GM19240 (cell line): Measurements from ENCODE around the gene C7orf33.
"Not testable (repeated sequence)": the region's sequence is repeated elsewhere in the genome, so short reads cannot be mapped to it uniquely, and the experiment has no call there.

Experiments
- DNase-seq: peaks from one replicate; pipeline ENCODE4 v3.0.0; 2011; ENCODE audit warnings: low spot score; ENCODE audit not compliant: insufficient read length

C7orf33 gene

GRCh38 chr7:148580446-148580845 is 10.1 kb upstream of the C7orf33 start:
- DNase-seq, result no peak

- DNase-seq, result no peak
These were observed 8.9 kb upstream of the C7orf33 start for GRCh38 chr7:148581624-148582023.

DNA sequence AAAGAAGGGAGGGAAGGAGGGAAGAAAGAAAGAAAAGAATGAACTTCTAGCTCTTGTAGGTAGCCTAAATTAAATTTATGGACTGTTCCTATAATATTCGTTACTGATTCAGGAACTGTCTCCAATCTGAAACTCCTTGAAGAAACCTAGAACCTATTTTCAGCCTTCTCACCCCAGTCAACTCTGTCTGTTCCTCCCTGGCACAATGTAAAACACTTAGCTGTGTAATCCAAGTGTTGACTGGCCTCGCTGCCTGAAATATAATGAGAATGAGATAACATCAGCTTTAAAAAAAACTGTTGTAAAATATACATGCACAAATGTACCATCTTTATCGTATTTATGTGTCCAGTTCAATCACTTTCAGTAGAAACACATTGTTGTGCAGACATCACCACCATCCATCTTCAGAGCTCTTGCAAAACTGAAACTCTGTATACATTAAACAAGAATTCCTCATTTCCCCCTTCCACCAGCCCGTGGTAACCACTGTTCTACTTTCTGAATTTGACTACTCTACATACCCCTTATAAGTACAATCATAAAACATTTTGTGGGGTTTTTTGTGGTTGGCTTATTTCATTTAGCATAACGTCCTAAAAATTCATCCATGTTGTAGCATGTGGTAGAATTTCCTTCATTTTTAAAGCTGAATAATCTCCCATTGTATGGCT is 6.3 kb upstream of the C7orf33 start:
- no peak for DNase-seq

DNA sequence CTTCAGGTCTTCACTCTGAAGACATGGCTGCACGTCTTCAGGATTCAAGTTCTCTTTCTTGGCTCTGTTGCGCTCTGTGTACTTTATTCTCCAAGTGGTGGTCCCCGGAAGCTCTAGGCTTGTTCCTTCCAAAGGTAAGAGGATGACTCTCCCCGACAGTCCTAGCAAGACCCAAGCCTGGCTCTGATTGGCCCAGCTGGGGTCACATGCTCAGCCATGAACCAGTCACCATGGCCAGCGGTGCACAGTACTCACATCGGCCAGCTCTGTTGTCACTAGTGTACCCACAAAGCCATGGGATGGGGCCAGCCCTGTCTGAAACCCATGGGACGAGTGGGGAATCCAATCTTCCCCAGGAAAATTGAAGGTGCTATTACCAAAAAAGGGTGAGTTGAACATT is 5.2 kb upstream of the C7orf33 start:
- no peak for DNase-seq

GRCh38 chr7:148587076-148587475 is 3.5 kb upstream of the C7orf33 start:
- DNase-seq, result no peak

DNA sequence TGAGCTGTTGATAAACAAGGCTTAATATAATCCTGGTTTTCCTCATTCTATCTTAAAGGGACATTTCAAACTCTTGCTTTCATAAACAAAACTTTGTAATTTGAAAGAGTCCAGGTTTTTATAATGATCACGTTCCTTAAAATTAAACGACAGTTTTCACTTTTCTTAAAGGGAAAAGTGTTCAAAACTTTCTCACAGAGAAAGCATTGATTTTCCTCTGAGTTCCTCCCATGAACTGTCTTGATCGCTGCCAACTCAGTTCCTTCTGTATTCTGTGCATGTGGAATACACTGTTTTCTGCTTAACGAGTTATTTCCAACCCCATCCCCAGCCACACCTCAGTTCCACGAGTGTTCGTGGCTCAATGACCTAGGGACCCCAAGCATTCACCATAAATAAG is 2.4 kb upstream of the C7orf33 start:
- DNase-seq, result no peak

DNA sequence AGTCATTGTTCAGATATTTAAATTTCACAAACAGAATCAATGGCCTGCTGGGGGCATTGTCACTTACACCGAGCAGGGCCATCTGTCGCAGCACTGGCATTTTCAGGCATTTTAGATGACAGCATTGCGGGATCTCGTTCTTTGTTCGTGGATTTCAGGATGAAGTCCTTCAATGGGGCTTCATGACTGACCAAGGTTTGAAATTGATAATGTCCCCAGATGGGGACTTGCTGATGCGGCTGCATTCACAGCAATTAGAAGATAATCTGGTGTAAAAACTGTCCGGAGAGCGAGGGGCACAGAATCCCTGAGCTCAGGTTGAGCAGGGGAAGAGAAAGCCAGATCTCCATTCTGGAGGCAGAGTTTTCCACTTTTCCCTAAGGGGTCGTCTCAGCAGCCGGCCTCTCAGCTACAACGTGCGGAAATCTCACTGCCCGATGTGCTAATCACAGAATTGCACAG is 1.9 kb upstream of the C7orf33 start:
- no peak for DNase-seq

DNA sequence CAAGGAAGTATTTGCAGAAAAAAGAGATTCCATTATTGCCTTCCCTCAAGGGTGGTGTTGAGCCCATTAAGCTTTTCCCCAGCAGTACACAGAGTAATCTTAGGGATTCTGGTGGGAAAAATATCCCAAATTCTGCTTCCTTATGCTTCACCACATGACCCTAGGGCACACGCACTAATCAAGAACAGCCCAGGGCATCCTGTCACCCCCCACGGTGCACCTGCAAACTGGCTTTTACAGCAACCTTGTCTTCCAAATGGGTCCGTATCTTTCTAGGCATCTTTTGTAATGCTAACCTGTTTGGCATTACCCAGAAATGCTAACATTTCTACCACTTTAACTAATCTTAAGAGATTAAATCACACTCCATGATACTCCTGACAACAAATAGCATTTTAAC is 926 bp upstream of the C7orf33 start:
- DNase-seq, result no peak

DNA sequence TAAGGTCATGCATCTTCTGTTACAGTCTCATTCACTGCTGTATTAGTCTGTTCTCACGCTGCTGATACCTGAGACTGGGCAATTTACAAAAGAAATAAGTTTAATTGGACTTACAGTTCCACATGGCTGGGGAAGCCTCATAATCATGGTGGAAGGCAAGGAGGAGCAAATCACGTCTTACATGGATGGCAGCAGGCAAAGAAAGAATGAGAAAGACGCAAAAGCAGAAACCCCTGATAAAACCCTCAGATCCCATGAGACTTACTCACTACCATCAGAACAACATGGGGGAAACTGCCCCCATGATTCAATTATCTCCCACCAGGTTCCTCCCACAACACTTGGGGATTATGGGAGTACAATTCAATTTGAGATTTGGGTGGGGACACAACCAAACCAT is 5.8 kb downstream of the C7orf33 start:
- DNase-seq, result not testable (repeated sequence)

GRCh38 chr7:148598351-148598750 is 7.8 kb downstream of the C7orf33 start:
- no peak for DNase-seq

DNA sequence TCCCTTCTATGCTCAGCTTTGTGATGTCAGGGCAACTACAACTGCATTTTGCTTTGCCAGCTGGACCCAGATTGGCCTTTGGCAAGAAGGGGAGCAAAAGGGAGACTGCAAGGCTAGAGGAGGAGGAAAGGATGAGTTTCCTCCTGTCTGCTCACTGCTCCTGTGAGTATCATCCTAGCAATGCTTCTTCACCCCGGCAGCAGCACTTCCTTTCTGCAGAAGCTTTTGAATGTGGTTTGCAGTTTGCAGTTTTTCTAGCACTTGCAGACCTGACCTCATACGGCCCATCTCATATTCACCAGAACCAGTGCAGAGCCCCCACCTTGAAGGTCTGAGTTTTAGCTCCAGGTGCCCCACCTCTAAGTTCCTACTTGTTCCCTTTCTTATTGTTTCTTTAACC is 14.8 kb downstream of the C7orf33 start:
- DNase-seq, result no peak

DNA sequence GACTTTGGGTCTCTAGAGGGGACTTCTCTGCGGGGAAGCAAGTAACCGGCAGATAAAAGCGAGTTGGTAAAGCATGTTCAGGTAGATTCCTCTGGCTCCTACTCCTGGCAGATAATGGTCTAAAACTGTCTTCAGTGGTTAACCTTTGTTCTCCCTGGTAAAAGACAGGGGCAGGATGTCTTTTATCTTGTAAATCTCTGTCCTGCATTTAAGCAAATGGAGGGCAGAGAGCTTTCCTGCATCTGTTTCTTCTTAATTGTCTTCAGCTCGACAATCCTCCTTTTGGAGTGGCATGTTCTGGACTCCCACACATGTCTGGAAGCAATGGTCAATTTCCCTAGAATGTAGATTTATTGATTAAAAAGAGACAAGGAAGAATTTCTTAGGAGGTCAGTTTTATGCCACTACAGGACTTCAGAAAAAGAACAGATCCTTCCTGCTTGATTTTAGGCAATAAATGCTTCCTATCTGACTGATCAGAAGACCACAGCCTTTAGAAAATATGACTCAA is 16.6 kb downstream of the C7orf33 start:
- no peak for DNase-seq

GRCh38 chr7:148609045-148609725 is 18.6 kb downstream of the C7orf33 start:
- no peak for DNase-seq

DNA sequence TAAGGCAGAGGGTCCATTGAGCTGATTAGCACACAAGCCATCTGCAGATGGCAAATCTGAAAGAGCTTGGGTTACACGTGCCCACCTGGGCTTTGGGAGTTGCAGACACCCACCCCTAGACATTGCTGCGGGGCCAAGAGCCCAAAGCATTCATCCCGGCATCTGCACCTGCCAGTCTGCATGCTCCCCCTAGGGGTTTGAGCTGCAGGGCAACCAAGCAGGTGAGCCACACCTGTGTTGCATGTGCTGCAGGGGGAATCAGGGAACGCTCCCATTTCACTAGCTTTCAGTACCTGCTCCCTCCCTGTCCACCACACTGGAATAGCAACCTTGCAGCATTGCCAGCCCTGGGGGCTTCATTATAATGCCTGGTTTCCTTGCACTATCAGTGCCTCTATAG is 21.1 kb downstream of the C7orf33 start:
- DNase-seq, result no peak

DNA sequence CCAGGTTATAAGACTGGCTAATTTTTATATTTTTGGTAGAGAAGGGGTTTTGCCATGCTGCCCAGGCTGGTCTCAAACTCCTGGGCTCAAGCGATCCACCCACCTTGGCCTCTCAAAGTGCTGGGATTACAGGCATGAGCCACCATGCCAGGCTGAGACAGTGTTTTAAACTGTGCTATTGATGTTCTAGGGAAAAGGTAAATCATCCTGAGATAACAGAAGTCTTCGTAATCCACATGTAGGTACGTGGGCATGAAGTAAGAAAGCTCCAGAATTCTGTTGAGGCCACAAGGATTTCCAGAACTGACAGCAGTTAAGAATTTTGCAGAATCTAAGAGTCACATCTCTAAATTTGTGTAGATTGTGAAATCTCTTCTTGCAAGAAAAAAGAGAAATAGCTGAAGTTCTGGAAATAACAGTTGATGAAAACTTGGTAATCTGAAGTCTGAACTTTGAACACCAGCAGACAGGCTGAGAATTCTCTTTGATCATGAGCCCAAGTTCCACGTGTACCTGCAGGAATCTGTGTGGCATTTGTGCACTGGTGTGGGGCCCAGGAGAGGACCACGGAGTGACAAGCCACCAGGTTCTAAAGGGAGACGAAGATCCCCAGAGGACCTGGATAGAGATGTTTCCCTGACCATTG is 24.6 kb downstream of the C7orf33 start:
- no peak for DNase-seq

GRCh38 chr7:148620749-148621359 is 30.3 kb downstream of the C7orf33 start:
- DNase-seq, result no peak

DNA sequence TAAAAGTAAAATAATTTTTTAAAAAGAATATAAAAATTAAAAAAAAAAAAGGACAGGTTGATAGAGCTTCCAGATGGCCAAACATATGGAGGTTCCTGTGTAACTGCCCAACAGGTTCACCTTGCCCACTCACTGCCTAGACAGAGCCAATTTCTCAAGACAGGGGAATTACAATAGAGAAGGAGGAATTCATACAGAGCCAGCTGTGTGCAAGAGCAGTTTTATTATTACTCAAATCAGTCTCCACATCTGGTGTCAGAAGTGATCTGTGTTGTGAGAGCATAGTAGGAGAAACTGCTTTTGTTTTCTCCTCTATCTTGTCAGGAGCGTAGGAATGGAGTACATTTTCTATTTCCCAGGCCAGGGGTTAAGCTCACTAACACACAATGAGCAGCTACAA is 31.0 kb downstream of the C7orf33 start:
- DNase-seq, result no peak

DNA sequence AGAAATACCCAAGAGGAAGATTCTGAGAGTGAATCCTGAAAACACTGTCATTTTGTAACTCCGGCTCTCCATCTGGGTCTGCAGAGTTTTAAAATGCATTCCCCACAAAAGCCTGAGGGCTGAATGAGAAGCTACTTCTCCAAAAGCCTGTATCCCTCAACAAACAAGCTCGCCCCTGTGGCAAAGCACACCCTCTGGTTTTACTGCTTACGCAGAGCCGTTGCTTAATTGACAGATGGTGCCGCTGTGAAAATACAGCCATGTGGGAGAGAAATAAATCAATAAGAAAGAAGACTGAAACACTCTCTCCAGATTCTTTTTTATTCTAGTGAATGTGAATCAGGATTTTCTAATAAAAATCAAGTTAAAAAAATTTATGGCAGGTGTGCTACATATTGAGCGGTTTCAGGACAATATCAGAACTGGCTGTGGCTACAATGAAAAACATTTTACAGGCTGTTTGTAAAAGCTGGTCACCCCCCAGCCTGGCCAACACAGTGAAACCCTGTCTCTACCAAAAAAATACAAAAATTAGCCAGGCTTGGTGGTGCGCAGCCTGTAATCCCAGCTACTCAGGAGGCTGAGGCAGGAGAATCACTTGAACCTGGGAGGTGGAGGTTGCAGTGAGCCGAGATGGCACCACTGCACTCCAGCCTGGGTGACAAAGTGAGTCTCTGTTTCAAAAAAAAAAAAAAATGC is 32.5 kb downstream of the C7orf33 start:
- no peak for DNase-seq

DNA sequence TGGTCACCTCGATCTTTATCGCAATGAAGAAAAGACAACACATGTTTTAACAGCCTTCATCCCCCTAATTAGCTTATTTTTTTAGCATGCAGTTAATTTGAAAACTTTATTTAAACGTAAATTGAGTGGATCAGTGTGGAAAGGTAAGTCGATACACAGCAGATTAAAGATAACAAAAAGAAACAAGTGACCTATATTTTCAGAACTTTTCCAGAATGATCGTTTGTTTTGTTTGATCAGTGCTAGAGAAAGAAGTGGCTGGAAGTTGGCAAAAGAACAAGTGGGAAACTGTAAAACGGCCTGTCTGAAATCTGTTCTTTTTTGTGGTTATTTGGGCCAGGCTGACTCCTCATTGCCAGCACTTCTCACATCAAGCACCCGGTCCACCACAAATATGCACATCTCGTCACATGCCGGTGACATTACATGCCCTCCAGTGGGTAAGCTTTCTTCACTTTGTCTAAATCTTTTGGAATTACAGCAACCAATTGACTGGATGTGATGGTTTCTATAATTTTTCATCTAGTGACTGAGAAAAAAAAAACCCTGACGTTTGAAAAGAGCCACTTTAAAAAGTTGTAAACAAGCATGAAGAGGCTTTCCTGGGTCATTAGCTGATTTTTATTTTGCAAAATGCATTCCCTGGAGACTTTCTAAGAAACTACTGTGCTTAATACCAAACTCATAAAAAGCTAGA is 33.2 kb downstream of the C7orf33 start:
- no peak for DNase-seq

- DNase-seq, result no peak
These were observed 34.2 kb downstream of the C7orf33 start for GRCh38 chr7:148624735-148625134.

DNA sequence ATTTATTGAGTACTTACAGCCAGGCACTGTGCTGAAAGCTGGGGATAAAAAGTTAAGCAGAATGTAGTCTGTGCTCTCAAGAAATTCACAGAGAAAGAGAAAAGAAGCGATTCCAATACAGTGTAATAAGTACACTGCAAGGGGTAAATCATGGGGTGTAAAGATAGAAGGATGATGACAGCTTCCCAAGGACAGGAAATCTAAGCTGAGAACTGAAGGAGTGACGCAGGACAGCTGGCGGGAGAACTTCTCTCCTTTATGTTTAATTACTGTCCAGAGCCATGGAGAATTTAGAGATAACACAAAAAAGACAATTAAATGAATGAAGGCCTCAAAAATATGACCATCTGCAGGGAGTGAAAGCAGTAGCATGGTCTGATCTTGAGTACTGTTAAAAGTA is 34.8 kb downstream of the C7orf33 start:
- DNase-seq, result no peak
